ENCODE measurements around the gene STEAP3. TPM values are rescaled to one million over a fixed set of nuclear protein-coding genes. Genes with fewer than 3 reads are reported as not detected.

Gene STEAP3
- polyA plus RNA-seq, 4 donors = 1.3 to 19.2 (median 3.2) TPM

- Histone ChIP-seq H3K27ac (ENCODE audit: low read depth in 1 of 3, low read length in 2 of 3) (no peak overlapping the region), H3K4me1 (ENCODE audit: control insufficient read depth in 3 of 3, insufficient read depth in 2 of 3, low read depth in 1 of 3, low read length in 2 of 3) (peaks cover 0 to 4% (median 2%) of the 10 kb centered on the region in 3 donors), H3K27me3 (ENCODE audit: control insufficient read depth in 3 of 3, insufficient read depth in 3 of 3, low read length in 3 of 3) (no peaks in the 10 kb centered on the region), H3K9me3 (ENCODE audit: control insufficient read depth in 2 of 2, insufficient read depth in 1 of 2, low read depth in 1 of 2, low read length in 1 of 2) (peaks cover 0 to 5% of the 10 kb centered on the region in 2 donors), H3K36me3 (ENCODE audit: control insufficient read depth in 3 of 3, insufficient read depth in 2 of 3, low read depth in 1 of 3, low read length in 3 of 3) (no peaks in the 10 kb centered on the region), H3K4me3 (ENCODE audit: low read depth in 1 of 3, low read length in 3 of 3) (no peak overlapping the region)
- 78 to 83% (median 79%) methylated on average over 2 of the region's 2 CpGs for WGBS, 3 donors
- FAIRE-seq (no peak), DNase-seq (no peak)
These were observed 20.0 kb downstream of the STEAP3 start for GRCh38 chr2:119243621-119244020.

- Histone ChIP-seq H3K27ac (ENCODE audit: low read depth in 1 of 3, low read length in 2 of 3) (no peak overlapping the region), H3K27me3 (ENCODE audit: control insufficient read depth in 3 of 3, insufficient read depth in 3 of 3, low read length in 3 of 3) (no peaks in the 10 kb centered on the region), H3K4me3 (ENCODE audit: low read depth in 1 of 3, low read length in 3 of 3) (no peak overlapping the region), H3K4me1 (ENCODE audit: control insufficient read depth in 3 of 3, insufficient read depth in 2 of 3, low read depth in 1 of 3, low read length in 2 of 3) (peaks cover 0 to 2% (median under 1%) of the 10 kb centered on the region in 3 donors), H3K9me3 (ENCODE audit: control insufficient read depth in 2 of 2, insufficient read depth in 1 of 2, low read depth in 1 of 2, low read length in 1 of 2) (peaks cover 0 to 5% of the 10 kb centered on the region in 2 donors), H3K36me3 (ENCODE audit: control insufficient read depth in 3 of 3, insufficient read depth in 2 of 3, low read depth in 1 of 3, low read length in 3 of 3) (no peaks in the 10 kb centered on the region)
- FAIRE-seq (no peak), DNase-seq (no peak)
- 89 to 94% (median 92%) methylated on average over 17 of the region's 17 CpGs for WGBS, 3 donors
These were observed 21.6 kb downstream of the STEAP3 start for GRCh38 chr2:119245076-119245840.

GRCh38 chr2:119245841-119246230 lies 22.2 kb downstream of the STEAP3 start:
- no peaks in the 10 kb centered on the region for H3K36me3 ChIP-seq (ENCODE audit: control insufficient read depth in 3 of 3, insufficient read depth in 2 of 3, low read depth in 1 of 3, low read length in 3 of 3)
- H3K9me3 ChIP-seq (ENCODE audit: control insufficient read depth in 2 of 2, insufficient read depth in 1 of 2, low read depth in 1 of 2, low read length in 1 of 2) = peaks cover 0 to 5% of the 10 kb centered on the region in 2 donors
- no peaks in the 10 kb centered on the region for H3K4me1 ChIP-seq (ENCODE audit: control insufficient read depth in 3 of 3, insufficient read depth in 2 of 3, low read depth in 1 of 3, low read length in 2 of 3)
- H3K27me3 ChIP-seq (ENCODE audit: control insufficient read depth in 3 of 3, insufficient read depth in 3 of 3, low read length in 3 of 3) = no peaks in the 10 kb centered on the region
- H3K4me3 ChIP-seq (ENCODE audit: low read depth in 1 of 3, low read length in 3 of 3) = no peak overlapping the region
- no peak overlapping the region for H3K27ac ChIP-seq (ENCODE audit: low read depth in 1 of 3, low read length in 2 of 3)
- WGBS, 3 donors = 92 to 99% (median 96%) methylated on average over 3 of the region's 3 CpGs
- no peak for FAIRE-seq
- DNase-seq = no peak

- FAIRE-seq (no peak), DNase-seq (no peak)
- H3K4me3 ChIP-seq (ENCODE audit: low read depth in 1 of 3, low read length in 3 of 3) = no peak overlapping the region
- peaks cover 0 to 5% of the 10 kb centered on the region in 2 donors for H3K9me3 ChIP-seq (ENCODE audit: control insufficient read depth in 2 of 2, insufficient read depth in 1 of 2, low read depth in 1 of 2, low read length in 1 of 2)
- no peak overlapping the region for H3K27ac ChIP-seq (ENCODE audit: low read depth in 1 of 3, low read length in 2 of 3)
- H3K4me1 ChIP-seq (ENCODE audit: control insufficient read depth in 3 of 3, insufficient read depth in 2 of 3, low read depth in 1 of 3, low read length in 2 of 3) = no peaks in the 10 kb centered on the region
- H3K27me3 ChIP-seq (ENCODE audit: control insufficient read depth in 3 of 3, insufficient read depth in 3 of 3, low read length in 3 of 3) = no peaks in the 10 kb centered on the region
- WGBS, 3 donors = 89 to 90% (median 89%) methylated on average over 24 of the region's 24 CpGs
- H3K36me3 ChIP-seq (ENCODE audit: control insufficient read depth in 3 of 3, insufficient read depth in 2 of 3, low read depth in 1 of 3, low read length in 3 of 3) = no peaks in the 10 kb centered on the region
These were observed 23.5 kb downstream of the STEAP3 start for GRCh38 chr2:119246884-119247843.

GRCh38 chr2:119247844-119248271 lies 24.2 kb downstream of the STEAP3 start:
- DNase-seq = no peak
- no peak for FAIRE-seq
- Histone ChIP-seq H3K27ac (ENCODE audit: low read depth in 1 of 3, low read length in 2 of 3) (no peak overlapping the region), H3K4me1 (ENCODE audit: control insufficient read depth in 3 of 3, insufficient read depth in 2 of 3, low read depth in 1 of 3, low read length in 2 of 3) (no peaks in the 10 kb centered on the region), H3K4me3 (ENCODE audit: low read depth in 1 of 3, low read length in 3 of 3) (no peak overlapping the region), H3K27me3 (ENCODE audit: control insufficient read depth in 3 of 3, insufficient read depth in 3 of 3, low read length in 3 of 3) (no peaks in the 10 kb centered on the region), H3K36me3 (ENCODE audit: control insufficient read depth in 3 of 3, insufficient read depth in 2 of 3, low read depth in 1 of 3, low read length in 3 of 3) (no peaks in the 10 kb centered on the region), H3K9me3 (ENCODE audit: control insufficient read depth in 2 of 2, insufficient read depth in 1 of 2, low read depth in 1 of 2, low read length in 1 of 2) (peaks cover 0 to 5% of the 10 kb centered on the region in 2 donors)
- 94 to 96% (median 95%) methylated on average over 25 to 29 of the region's 29 CpGs for WGBS, 3 donors

GRCh38 chr2:119248311-119248710 lies 24.7 kb downstream of the STEAP3 start:
- H3K27me3 ChIP-seq (ENCODE audit: control insufficient read depth in 3 of 3, insufficient read depth in 3 of 3, low read length in 3 of 3) = no peaks in the 10 kb centered on the region
- WGBS, 3 donors = 84 to 90% (median 87%) methylated on average over 7 of the region's 7 CpGs
- H3K9me3 ChIP-seq (ENCODE audit: control insufficient read depth in 2 of 2, insufficient read depth in 1 of 2, low read depth in 1 of 2, low read length in 1 of 2) = peaks cover 0 to 5% of the 10 kb centered on the region in 2 donors
- no peak for FAIRE-seq
- no peak for DNase-seq
- no peaks in the 10 kb centered on the region for H3K36me3 ChIP-seq (ENCODE audit: control insufficient read depth in 3 of 3, insufficient read depth in 2 of 3, low read depth in 1 of 3, low read length in 3 of 3)
- no peak overlapping the region for H3K4me3 ChIP-seq (ENCODE audit: low read depth in 1 of 3, low read length in 3 of 3)
- no peak overlapping the region for H3K27ac ChIP-seq (ENCODE audit: low read depth in 1 of 3, low read length in 2 of 3)
- H3K4me1 ChIP-seq (ENCODE audit: control insufficient read depth in 3 of 3, insufficient read depth in 2 of 3, low read depth in 1 of 3, low read length in 2 of 3) = no peaks in the 10 kb centered on the region

- Histone ChIP-seq H3K27ac (ENCODE audit: low read depth in 1 of 3, low read length in 2 of 3) (no peak overlapping the region), H3K36me3 (ENCODE audit: control insufficient read depth in 3 of 3, insufficient read depth in 2 of 3, low read depth in 1 of 3, low read length in 3 of 3) (no peaks in the 10 kb centered on the region), H3K9me3 (ENCODE audit: control insufficient read depth in 2 of 2, insufficient read depth in 1 of 2, low read depth in 1 of 2, low read length in 1 of 2) (peaks cover 0 to 5% of the 10 kb centered on the region in 2 donors), H3K27me3 (ENCODE audit: control insufficient read depth in 3 of 3, insufficient read depth in 3 of 3, low read length in 3 of 3) (no peaks in the 10 kb centered on the region), H3K4me3 (ENCODE audit: low read depth in 1 of 3, low read length in 3 of 3) (no peak overlapping the region), H3K4me1 (ENCODE audit: control insufficient read depth in 3 of 3, insufficient read depth in 2 of 3, low read depth in 1 of 3, low read length in 2 of 3) (no peaks in the 10 kb centered on the region)
- whole genome bisulfite sequencing, 3 donors = 90 to 97% (median 95%) methylated on average over 5 of the region's 5 CpGs
- DNase-seq (no peak), FAIRE-seq (no peak)
These were observed 25.1 kb downstream of the STEAP3 start for GRCh38 chr2:119248751-119249150.

GRCh38 chr2:119249311-119249710 lies 25.7 kb downstream of the STEAP3 start:
- no peaks in the 10 kb centered on the region for H3K4me1 ChIP-seq (ENCODE audit: control insufficient read depth in 3 of 3, insufficient read depth in 2 of 3, low read depth in 1 of 3, low read length in 2 of 3)
- DNase-seq (no peak), FAIRE-seq (no peak)
- H3K27ac ChIP-seq (ENCODE audit: low read depth in 1 of 3, low read length in 2 of 3) = no peak overlapping the region
- 69 to 93% (median 83%) methylated on average over 3 of the region's 3 CpGs for WGBS, 3 donors
- H3K27me3 ChIP-seq (ENCODE audit: control insufficient read depth in 3 of 3, insufficient read depth in 3 of 3, low read length in 3 of 3) = no peaks in the 10 kb centered on the region
- no peak overlapping the region for H3K4me3 ChIP-seq (ENCODE audit: low read depth in 1 of 3, low read length in 3 of 3)
- no peaks in the 10 kb centered on the region for H3K36me3 ChIP-seq (ENCODE audit: control insufficient read depth in 3 of 3, insufficient read depth in 2 of 3, low read depth in 1 of 3, low read length in 3 of 3)
- peaks cover 0 to 5% of the 10 kb centered on the region in 2 donors for H3K9me3 ChIP-seq (ENCODE audit: control insufficient read depth in 2 of 2, insufficient read depth in 1 of 2, low read depth in 1 of 2, low read length in 1 of 2)

Measured in small intestine (tissue), 7 donors.